Fibroblast of pulmonary artery (primary cell): ENCODE results near the gene CDH5.
"Not testable (repeated sequence)": the region's sequence is repeated elsewhere in the genome, so short reads cannot be mapped to it uniquely, and the experiment has no call there.

ENCODE experiments used
- DNase-seq: peaks from one replicate; pipeline ENCODE4 v3.0.0-alpha.2; 2010; ENCODE audit warnings: low read depth
- H3K4me3 ChIP-seq: replicated peaks from 2 replicates; pipeline ENCODE4 v1.5.1; 2011; ENCODE audit warnings: low read depth, mild to moderate bottlenecking, control low read depth, low read length, moderate library complexity
- CTCF ChIP-seq: IDR thresholded peaks from 2 replicates; pipeline ENCODE4 v1.5.1; 2011; ENCODE audit warnings: mild to moderate bottlenecking, control low read depth, low read length, inconsistent platforms; ENCODE audit errors: missing control alignments

CDH5 gene

GRCh38 chr16:66326991-66327513, 39.4 kb upstream of the CDH5 start:
- TF ChIP-seq CTCF: no peak
- DNase-seq: no peak
- no peak overlapping the region for H3K4me3 ChIP-seq

- DNase-seq: no peak
- no peak overlapping the region for H3K4me3 ChIP-seq
- TF ChIP-seq CTCF: no peak
Measured at GRCh38 chr16:66328282-66328681, 38.2 kb upstream of the CDH5 start.

GRCh38 chr16:66331464-66331863, 35.0 kb upstream of the CDH5 start:
- H3K4me3 ChIP-seq, DNase-seq: not testable (repeated sequence)

- no peak for DNase-seq
- H3K4me3 ChIP-seq: no peak overlapping the region
- no peak for TF ChIP-seq CTCF
Measured at GRCh38 chr16:66332634-66333610, 33.6 kb upstream of the CDH5 start.

- DNase-seq: no peak
- TF ChIP-seq CTCF: no peak
- no peak overlapping the region for H3K4me3 ChIP-seq
Measured at GRCh38 chr16:66334853-66335574, 31.5 kb upstream of the CDH5 start.

- TF ChIP-seq CTCF: no peak
- DNase-seq: peak; percentile 87
- H3K4me3 ChIP-seq: no peak overlapping the region
Measured at GRCh38 chr16:66335704-66336329, 30.7 kb upstream of the CDH5 start.
